K562 (cell line): ENCODE measurements around the gene ZBTB22. TPM values are rescaled to one million over a fixed set of nuclear protein-coding genes. Genes with fewer than 3 reads are reported as not detected.
A peak's percentile ranks its signal among the peaks of the same experiment; 100 is the strongest.

Experiments used
- BRD4 ChIP-seq: fragments of 200-600 bp; sonication (generic); IDR thresholded peaks from 2 replicates; pipeline ENCODE4 v1.6.1; 2017; ENCODE audit warnings: inconsistent platforms
- CCAR2 ChIP-seq: fragments of 200-400 bp; formaldehyde crosslinking; IDR thresholded peaks from 2 replicates; pipeline ENCODE4 v1.6.1; 2017; ENCODE audit warnings: mild to moderate bottlenecking, low read depth, low read length
- DMBX1 ChIP-seq: fragments of 250-450 bp; sonication (Bioruptor Pico); IDR thresholded peaks from 2 replicates; pipeline ENCODE4 v1.8.0; 2022; ENCODE audit warnings: inconsistent platforms, mild to moderate bottlenecking, moderate library complexity, borderline replicate concordance
- EGR1 ChIP-seq: fragments of 450-650 bp; conservative IDR thresholded peaks from 2 replicates; pipeline ENCODE4 v1.6.1; 2017; ENCODE audit warnings: mild to moderate bottlenecking
- ELF4 ChIP-seq: fragments of 450-650 bp; formaldehyde crosslinking; IDR thresholded peaks from 2 replicates; pipeline ENCODE4 v1.4.0; 2022; ENCODE audit warnings: missing genetic modification characterization
- GATA2 ChIP-seq: sonication (generic); formaldehyde crosslinking; IDR thresholded peaks from 2 replicates; pipeline ENCODE4 v1.4.0; 2020; ENCODE audit warnings: mild to moderate bottlenecking, missing genetic modification reagents
- HLTF ChIP-seq: fragments of 450-650 bp; IDR thresholded peaks from 2 replicates; pipeline ENCODE4 v1.6.1; 2016
- HOXB6 ChIP-seq: fragments of 250-450 bp; sonication (Bioruptor Pico); IDR thresholded peaks from 2 replicates; pipeline ENCODE4 v1.5.1; 2022; ENCODE audit warnings: mild to moderate bottlenecking, borderline replicate concordance
- HSF4 ChIP-seq: fragments of 250-450 bp; sonication (Bioruptor Pico); IDR thresholded peaks from 2 replicates; pipeline ENCODE4 v2.1.2; 2022; ENCODE audit warnings: mild to moderate bottlenecking, moderate library complexity, borderline replicate concordance
- KLF1 ChIP-seq: fragments of 450-650 bp; IDR thresholded peaks from 2 replicates; pipeline ENCODE4 v1.6.1; 2016; ENCODE audit warnings: missing genetic modification characterization, missing compliant biosample characterization
- LARP7 ChIP-seq: fragments of 450-650 bp; IDR thresholded peaks from 2 replicates; pipeline ENCODE4 v1.6.1; 2016
- MCM3 ChIP-seq: fragments of 450-650 bp; IDR thresholded peaks from 2 replicates; pipeline ENCODE4 v1.6.1; 2016
- MTA3 ChIP-seq: fragments of 450-650 bp; formaldehyde crosslinking; IDR thresholded peaks from 2 replicates; pipeline ENCODE4 v1.6.1; 2017; ENCODE audit warnings: mild to moderate bottlenecking, borderline replicate concordance
- MXI1 ChIP-seq: IDR thresholded peaks from 2 replicates; pipeline ENCODE4 v1.6.1; 2011; ENCODE audit warnings: low read depth, mild to moderate bottlenecking, improper control_type of control experiment, low read length
- RBFOX2 ChIP-seq: fragments of 200-400 bp; formaldehyde crosslinking; IDR thresholded peaks from 2 replicates; pipeline ENCODE4 v1.6.1; 2017; ENCODE audit warnings: low read depth, mild to moderate bottlenecking, low read length, moderate library complexity
- RBM25 ChIP-seq: fragments of 200-400 bp; formaldehyde crosslinking; IDR thresholded peaks from 2 replicates; pipeline ENCODE4 v1.6.1; 2018; ENCODE audit warnings: low read length, low read depth, moderate library complexity; ENCODE audit not compliant: severe bottlenecking
- SMARCB1 ChIP-seq: IDR thresholded peaks from 2 replicates; pipeline ENCODE4 v1.6.1; 2011; ENCODE audit warnings: improper control_type of control experiment, low read depth; ENCODE audit not compliant: insufficient read length
- THRAP3 ChIP-seq: fragments of 450-650 bp; IDR thresholded peaks from 2 replicates; pipeline ENCODE4 v1.6.1; 2016; ENCODE audit warnings: mild to moderate bottlenecking, inconsistent platforms, borderline replicate concordance
- ZBED1 ChIP-seq: IDR thresholded peaks from 2 replicates; pipeline ENCODE4 v1.6.1; 2014
- ZNF184 ChIP-seq: sonication (generic); formaldehyde crosslinking; IDR thresholded peaks from 2 replicates; pipeline ENCODE4 v1.5.0; 2020; ENCODE audit warnings: missing genetic modification reagents
- ZNF324 ChIP-seq: fragments of 250-450 bp; sonication (Bioruptor Pico); IDR thresholded peaks from 2 replicates; pipeline ENCODE4 v1.4.0; 2020; ENCODE audit warnings: mild to moderate bottlenecking
- ZNF354B ChIP-seq: fragments of 250-450 bp; sonication (Bioruptor Pico); IDR thresholded peaks from 2 replicates; pipeline ENCODE4 v1.4.0; 2020
- ZNF384 ChIP-seq: IDR thresholded peaks from 2 replicates; pipeline ENCODE4 v1.6.1; 2012; ENCODE audit warnings: low read depth, low read length, improper control_type of control experiment
- ZNF707 ChIP-seq: fragments of 250-450 bp; sonication (Bioruptor Pico); conservative IDR thresholded peaks from 2 replicates; pipeline ENCODE4 v1.8.0; 2022; ENCODE audit warnings: inconsistent platforms, mild to moderate bottlenecking, moderate library complexity
- polyA plus RNA-seq, 8 experiments: library from polyadenylated mRNA; depleted of rRNA in 4 of 8; stranded (reverse) in 5 of 8; unstranded in 3 of 8; fragments of >200 nt; fragmentation: Nextera tagmentation in 2 of 8; fragmentation: Illumina TruSeq in 1 of 8; extraction: Ambion mirVana in 2 of 8; extraction: Trizol in 1 of 8; gene quantifications; 2 replicates each; pipeline versions ENCODE4 v1.2.1 to v1.2.3, GENCODE V29; 2011 to 2014; ENCODE audit warnings: inconsistent platforms in 1 of 8, missing spikeins in 1 of 8
- total RNA-seq, 7 experiments: library from RNA; depleted of rRNA in 6 of 7; stranded (reverse); fragments of >200 nt in 6 of 7; fragmentation: Illumina TruSeq in 2 of 7; extraction: Trizol in 2 of 7; gene quantifications; 2 replicates each; pipeline versions ENCODE4 v1.2.1 to v1.2.3, GENCODE V29; 2011 to 2021; ENCODE audit warnings: low replicate concordance in 1 of 7
- TF ChIP-seq, protein P1 (sequence below): sonication (generic); formaldehyde crosslinking; IDR thresholded peaks from 2 replicates; pipeline ENCODE4 v1.8.0; 2022; ENCODE audit warnings: mild to moderate bottlenecking, missing genetic modification reagents
- TF ChIP-seq, protein P2 (sequence below): fragments of 250-450 bp; sonication (Bioruptor Pico); IDR thresholded peaks from 2 replicates; pipeline ENCODE4 v1.4.0; 2020; ENCODE audit warnings: mild to moderate bottlenecking, moderate library complexity

ZBTB22 gene
- total and polyA plus RNA-seq, 9 of the 15 experiments (the other 6 are each of a cell fraction or from before 2014, with no cell fraction given), result 0.21 to 11.9 (median 7.1) TPM

DNA sequence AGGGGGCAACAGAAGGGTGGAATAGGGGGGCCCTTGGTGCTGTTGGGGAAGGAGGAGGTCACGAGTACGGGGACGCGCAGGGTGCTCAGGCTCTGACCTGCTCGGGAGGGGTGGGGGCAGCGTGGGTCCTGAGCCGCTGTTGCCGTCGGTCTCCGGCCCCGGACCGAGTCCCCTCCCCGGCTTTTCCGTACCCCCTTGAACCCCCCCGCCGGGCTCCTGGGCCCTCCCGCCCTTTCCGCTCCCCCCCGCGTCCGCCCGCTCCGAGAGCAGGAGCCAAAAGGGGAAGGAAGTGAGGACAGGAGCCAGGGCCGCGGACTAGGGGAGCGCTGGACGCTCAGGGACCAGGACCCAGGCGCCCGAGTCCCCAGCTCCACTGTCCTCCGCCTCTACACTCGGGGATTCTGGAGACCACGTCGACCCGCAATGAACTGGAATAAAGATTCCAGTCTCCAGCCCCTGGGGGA lies 18.7 kb downstream of the ZBTB22 start, which contains the start of gene RGL2 (continued):
- TF ChIP-seq, protein P1, sequence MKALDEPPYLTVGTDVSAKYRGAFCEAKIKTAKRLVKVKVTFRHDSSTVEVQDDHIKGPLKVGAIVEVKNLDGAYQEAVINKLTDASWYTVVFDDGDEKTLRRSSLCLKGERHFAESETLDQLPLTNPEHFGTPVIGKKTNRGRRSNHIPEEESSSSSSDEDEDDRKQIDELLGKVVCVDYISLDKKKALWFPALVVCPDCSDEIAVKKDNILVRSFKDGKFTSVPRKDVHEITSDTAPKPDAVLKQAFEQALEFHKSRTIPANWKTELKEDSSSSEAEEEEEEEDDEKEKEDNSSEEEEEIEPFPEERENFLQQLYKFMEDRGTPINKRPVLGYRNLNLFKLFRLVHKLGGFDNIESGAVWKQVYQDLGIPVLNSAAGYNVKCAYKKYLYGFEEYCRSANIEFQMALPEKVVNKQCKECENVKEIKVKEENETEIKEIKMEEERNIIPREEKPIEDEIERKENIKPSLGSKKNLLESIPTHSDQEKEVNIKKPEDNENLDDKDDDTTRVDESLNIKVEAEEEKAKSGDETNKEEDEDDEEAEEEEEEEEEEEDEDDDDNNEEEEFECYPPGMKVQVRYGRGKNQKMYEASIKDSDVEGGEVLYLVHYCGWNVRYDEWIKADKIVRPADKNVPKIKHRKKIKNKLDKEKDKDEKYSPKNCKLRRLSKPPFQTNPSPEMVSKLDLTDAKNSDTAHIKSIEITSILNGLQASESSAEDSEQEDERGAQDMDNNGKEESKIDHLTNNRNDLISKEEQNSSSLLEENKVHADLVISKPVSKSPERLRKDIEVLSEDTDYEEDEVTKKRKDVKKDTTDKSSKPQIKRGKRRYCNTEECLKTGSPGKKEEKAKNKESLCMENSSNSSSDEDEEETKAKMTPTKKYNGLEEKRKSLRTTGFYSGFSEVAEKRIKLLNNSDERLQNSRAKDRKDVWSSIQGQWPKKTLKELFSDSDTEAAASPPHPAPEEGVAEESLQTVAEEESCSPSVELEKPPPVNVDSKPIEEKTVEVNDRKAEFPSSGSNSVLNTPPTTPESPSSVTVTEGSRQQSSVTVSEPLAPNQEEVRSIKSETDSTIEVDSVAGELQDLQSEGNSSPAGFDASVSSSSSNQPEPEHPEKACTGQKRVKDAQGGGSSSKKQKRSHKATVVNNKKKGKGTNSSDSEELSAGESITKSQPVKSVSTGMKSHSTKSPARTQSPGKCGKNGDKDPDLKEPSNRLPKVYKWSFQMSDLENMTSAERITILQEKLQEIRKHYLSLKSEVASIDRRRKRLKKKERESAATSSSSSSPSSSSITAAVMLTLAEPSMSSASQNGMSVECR, result no peak; the same call in 1 of the 2 replicates
- TF ChIP-seq RBFOX2 (no peak), ZBED1 (no peak; the same call in 1 of the 2 replicates), ELF4 (CRISPR knock-in tag) (0 out of 2 replicates have a peak, but pooled peaks have one; percentile 41), ZNF384 (no peak), EGR1 (no peak), SMARCB1 (no peak), RBM25 (no peak), THRAP3 (no peak), ZNF184 (no peak), HLTF (0 out of 2 replicates have a peak, but pooled peaks have one; percentile 26), MTA3 (no peak), DMBX1 (CRISPR knock-in tag) (no peak), ZNF324 (no peak), HOXB6 (CRISPR knock-in tag) (no peak), MXI1 (no peak; the same call in 1 of the 2 replicates), HSF4 (CRISPR knock-in tag) (no peak), GATA2 (CRISPR knock-in tag) (no peak), MCM3 (no peak), ZNF707 (CRISPR knock-in tag) (no peak), KLF1 (tag) (no peak), BRD4 (no peak), LARP7 (no peak), ZNF354B (CRISPR knock-in tag) (no peak), CCAR2 (no peak)
- TF ChIP-seq, protein P2, sequence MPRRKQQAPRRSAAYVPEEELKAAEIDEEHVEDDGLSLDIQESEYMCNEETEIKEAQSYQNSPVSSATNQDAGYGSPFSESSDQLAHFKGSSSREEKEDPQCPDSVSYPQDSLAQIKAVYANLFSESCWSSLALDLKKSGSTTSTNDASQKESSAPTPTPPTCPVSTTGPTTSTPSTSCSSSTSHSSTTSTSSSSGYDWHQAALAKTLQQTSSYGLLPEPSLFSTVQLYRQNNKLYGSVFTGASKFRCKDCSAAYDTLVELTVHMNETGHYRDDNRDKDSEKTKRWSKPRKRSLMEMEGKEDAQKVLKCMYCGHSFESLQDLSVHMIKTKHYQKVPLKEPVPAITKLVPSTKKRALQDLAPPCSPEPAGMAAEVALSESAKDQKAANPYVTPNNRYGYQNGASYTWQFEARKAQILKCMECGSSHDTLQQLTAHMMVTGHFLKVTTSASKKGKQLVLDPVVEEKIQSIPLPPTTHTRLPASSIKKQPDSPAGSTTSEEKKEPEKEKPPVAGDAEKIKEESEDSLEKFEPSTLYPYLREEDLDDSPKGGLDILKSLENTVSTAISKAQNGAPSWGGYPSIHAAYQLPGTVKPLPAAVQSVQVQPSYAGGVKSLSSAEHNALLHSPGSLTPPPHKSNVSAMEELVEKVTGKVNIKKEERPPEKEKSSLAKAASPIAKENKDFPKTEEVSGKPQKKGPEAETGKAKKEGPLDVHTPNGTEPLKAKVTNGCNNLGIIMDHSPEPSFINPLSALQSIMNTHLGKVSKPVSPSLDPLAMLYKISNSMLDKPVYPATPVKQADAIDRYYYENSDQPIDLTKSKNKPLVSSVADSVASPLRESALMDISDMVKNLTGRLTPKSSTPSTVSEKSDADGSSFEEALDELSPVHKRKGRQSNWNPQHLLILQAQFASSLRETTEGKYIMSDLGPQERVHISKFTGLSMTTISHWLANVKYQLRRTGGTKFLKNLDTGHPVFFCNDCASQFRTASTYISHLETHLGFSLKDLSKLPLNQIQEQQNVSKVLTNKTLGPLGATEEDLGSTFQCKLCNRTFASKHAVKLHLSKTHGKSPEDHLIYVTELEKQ (CRISPR knock-in tag), result no peak; the same call in 1 of the 2 replicates
